ENCODE results near the gene SST. TPM values are rescaled to one million over a fixed set of nuclear protein-coding genes. Genes with fewer than 3 reads are reported as not detected.

The SST gene
- total and polyA plus RNA-seq, 10 of the 15 experiments (the other 5 are each of a cell fraction or from before 2014, with no cell fraction given), result 0.35 to 0.38 TPM; not detected in 8

GRCh38 chr3:187628169-187628568 lies 42.0 kb downstream of the SST start (continued):
- no peak for TF ChIP-seq YBX1 (IDR thresholded peaks at IDR 0.05)
- no peak for TF ChIP-seq E2F8 (IDR thresholded peaks at IDR 0.05; ENCODE audit: low read depth, partially characterized antibody)
- no peak for TF ChIP-seq ZBED1 (IDR thresholded peaks at IDR 0.05; ENCODE audit: borderline replicate concordance)
- TF ChIP-seq DPF2 (IDR thresholded peaks at IDR 0.05), result no peak
- TF ChIP-seq, protein P1, sequence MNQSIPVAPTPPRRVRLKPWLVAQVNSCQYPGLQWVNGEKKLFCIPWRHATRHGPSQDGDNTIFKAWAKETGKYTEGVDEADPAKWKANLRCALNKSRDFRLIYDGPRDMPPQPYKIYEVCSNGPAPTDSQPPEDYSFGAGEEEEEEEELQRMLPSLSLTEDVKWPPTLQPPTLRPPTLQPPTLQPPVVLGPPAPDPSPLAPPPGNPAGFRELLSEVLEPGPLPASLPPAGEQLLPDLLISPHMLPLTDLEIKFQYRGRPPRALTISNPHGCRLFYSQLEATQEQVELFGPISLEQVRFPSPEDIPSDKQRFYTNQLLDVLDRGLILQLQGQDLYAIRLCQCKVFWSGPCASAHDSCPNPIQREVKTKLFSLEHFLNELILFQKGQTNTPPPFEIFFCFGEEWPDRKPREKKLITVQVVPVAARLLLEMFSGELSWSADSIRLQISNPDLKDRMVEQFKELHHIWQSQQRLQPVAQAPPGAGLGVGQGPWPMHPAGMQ (IDR thresholded peaks at IDR 0.05; ENCODE audit: borderline replicate concordance), result no peak
- no peak for TF ChIP-seq SMARCA5 (IDR thresholded peaks at IDR 0.05)
- no peak for TF ChIP-seq ZNF592 (IDR thresholded peaks at IDR 0.05)
- no peak for TF ChIP-seq CEBPB (IDR thresholded peaks at IDR 0.05; ENCODE audit: borderline replicate concordance in 1 of 2, low read depth in 2 of 2, low read length in 2 of 2)

Data from GM12878 (cell line).